ENCODE measurements around the gene DLX2.

DNA sequence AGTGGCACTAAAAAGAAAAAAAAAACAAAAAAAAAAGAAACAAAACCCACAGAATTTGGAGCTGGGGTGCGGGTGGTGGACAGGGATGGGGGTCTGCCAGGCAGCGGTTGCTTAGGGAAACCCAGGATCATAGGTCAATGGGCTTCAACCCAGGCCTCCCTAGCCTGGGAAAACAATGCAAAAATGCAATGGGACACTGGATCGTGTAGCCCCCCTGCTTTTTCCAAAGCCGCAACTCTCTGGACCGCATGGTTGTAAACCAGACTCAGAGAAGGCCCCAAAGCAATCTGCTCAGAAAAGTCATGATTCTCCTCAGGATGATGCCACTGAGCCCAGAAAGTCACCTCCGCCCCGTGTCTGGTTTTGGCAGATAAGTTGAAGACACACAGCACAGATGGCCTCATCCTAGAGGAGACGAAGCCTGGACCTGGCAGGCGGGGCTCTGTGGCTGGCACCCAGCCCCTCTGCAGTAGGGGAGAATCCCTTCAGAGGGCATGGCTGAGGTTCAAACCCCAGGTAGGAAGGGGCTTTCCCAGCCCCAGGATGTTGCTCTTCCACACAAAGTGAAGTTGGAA, 5.1 kb downstream of the DLX2 start:
- TF ChIP-seq GATA3 (IDR thresholded peaks at IDR 0.05; ENCODE audit: low read depth, low read length) (no peak), GATA2 (IDR thresholded peaks at IDR 0.05; ENCODE audit: low read depth, low read length) (no peak)

Data from SH-SY5Y (cell line).